Ectodermal cell (in vitro differentiated cells): ENCODE measurements around the gene FRMPD3.
A peak's percentile ranks its signal among the peaks of the same experiment; 100 is the strongest.

Source experiments
- H3K27ac ChIP-seq: 2 replicates; pipeline ENCODE4 v1.7.0; 2013; ENCODE audit warnings: mild to moderate bottlenecking, low read depth, low read length; ENCODE audit not compliant: insufficient read depth, poor library complexity, severe bottlenecking
- H3K27me3 ChIP-seq: 2 replicates; pipeline ENCODE4 v1.7.0; 2013; ENCODE audit warnings: mild to moderate bottlenecking, low read length; ENCODE audit not compliant: insufficient read depth, control insufficient read depth, poor library complexity, severe bottlenecking
- H3K36me3 ChIP-seq: one replicate; pipeline ENCODE4 v1.7.0; 2013; ENCODE audit warnings: low read length; ENCODE audit not compliant: control insufficient read depth, insufficient read depth
- H3K4me1 ChIP-seq: one replicate; pipeline ENCODE4 v1.7.0; 2013; ENCODE audit warnings: low read length; ENCODE audit not compliant: control insufficient read depth, insufficient read depth
- H3K4me3 ChIP-seq: 2 replicates; pipeline ENCODE4 v1.7.0; 2013; ENCODE audit warnings: low read depth, low read length, control low read depth; ENCODE audit not compliant: insufficient read depth
- H3K9me3 ChIP-seq: 2 replicates; pipeline ENCODE4 v1.7.0; 2013; ENCODE audit warnings: mild to moderate bottlenecking, low read length, moderate library complexity; ENCODE audit not compliant: control insufficient read depth
- WGBS, 2 experiments: methylation state at CpG; one replicate each; pipeline ENCODE4 v1.1.7; 2013; ENCODE audit warnings: missing lambda C conversion rate in 2 of 2; 5-methylcytosine and 5-hydroxymethylcytosine counted together

Gene FRMPD3

DNA sequence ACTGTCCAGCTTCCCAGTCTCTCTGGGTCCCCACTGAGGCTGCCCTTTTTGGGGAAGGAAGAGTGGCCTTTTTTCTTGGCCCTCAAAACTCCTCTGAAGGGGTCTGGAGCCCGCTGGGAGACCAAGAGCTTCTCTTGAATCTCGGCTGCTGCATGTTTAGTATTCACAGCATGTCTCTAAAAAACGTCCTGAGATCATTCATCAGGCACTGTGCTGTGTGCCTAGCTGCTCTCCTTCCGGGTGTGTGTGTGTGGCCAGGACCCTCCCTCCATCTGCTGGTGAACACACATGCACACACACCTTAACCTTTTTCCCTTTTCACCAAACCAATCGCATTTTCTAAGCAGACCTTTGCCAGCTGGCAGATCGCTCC, 841 bp upstream of the FRMPD3 start:
- H3K9me3 ChIP-seq, result no peaks in the 10 kb centered on the region
- 16 to 22% methylated on average over 6 of the region's 6 CpGs for WGBS, 2 experiments
- no peak overlapping the region for H3K27ac ChIP-seq
- peaks cover 6% of the 10 kb centered on the region for H3K4me1 ChIP-seq
- peaks cover 39% of the 10 kb centered on the region for H3K27me3 ChIP-seq
- peak overlapping the region; percentile 39 for H3K4me3 ChIP-seq
- no peaks in the 10 kb centered on the region for H3K36me3 ChIP-seq

- H3K27ac ChIP-seq, result no peak overlapping the region
- H3K4me3 ChIP-seq, result peak overlapping the region; percentile 21
- H3K36me3 ChIP-seq, result no peaks in the 10 kb centered on the region
- peaks cover 39% of the 10 kb centered on the region for H3K27me3 ChIP-seq
- 5% methylated on average over 19 of the region's 19 CpGs for WGBS, 2 experiments
- no peaks in the 10 kb centered on the region for H3K9me3 ChIP-seq
- peaks cover 6% of the 10 kb centered on the region for H3K4me1 ChIP-seq
Observed at GRCh38 chrX:107450823-107451509, 1.5 kb downstream of the FRMPD3 start.

DNA sequence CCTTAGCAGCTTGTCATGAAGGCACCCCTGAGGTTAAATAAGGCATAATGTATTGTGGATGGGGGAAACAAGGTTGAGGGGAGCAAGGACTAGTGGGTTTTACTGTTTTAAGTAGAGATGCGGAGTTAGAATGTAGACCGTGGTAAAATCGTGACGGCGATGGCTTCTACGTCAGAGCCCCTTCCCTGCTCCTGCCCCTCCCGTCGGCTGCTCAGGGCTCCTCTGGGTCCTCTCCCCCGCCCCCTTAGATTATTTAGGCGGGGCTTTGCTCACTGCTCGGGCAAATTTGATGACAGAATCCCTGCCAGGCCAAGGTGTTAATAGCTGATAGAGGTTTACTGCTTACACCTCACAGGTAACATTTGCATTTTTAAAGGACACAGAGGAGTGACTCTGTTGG, 2.3 kb downstream of the FRMPD3 start:
- no peaks in the 10 kb centered on the region for H3K9me3 ChIP-seq
- H3K27ac ChIP-seq, result no peak overlapping the region
- H3K36me3 ChIP-seq, result no peaks in the 10 kb centered on the region
- peaks cover 35% of the 10 kb centered on the region for H3K27me3 ChIP-seq
- peak overlapping the region; percentile 21 for H3K4me3 ChIP-seq
- peaks cover 6% of the 10 kb centered on the region for H3K4me1 ChIP-seq
- 6 to 13% methylated on average over 9 to 11 of the region's 11 CpGs for WGBS, 2 experiments

- H3K4me3 ChIP-seq, result no peak overlapping the region
- peaks cover 6% of the 10 kb centered on the region for H3K4me1 ChIP-seq
- peaks cover 29% of the 10 kb centered on the region for H3K27me3 ChIP-seq
- no peaks in the 10 kb centered on the region for H3K36me3 ChIP-seq
- H3K9me3 ChIP-seq, result no peaks in the 10 kb centered on the region
- WGBS, 2 experiments, result 39 to 46% methylated on average over 6 of the region's 6 CpGs
- no peak overlapping the region for H3K27ac ChIP-seq
Observed at GRCh38 chrX:107452581-107452980, 3.1 kb downstream of the FRMPD3 start.

DNA sequence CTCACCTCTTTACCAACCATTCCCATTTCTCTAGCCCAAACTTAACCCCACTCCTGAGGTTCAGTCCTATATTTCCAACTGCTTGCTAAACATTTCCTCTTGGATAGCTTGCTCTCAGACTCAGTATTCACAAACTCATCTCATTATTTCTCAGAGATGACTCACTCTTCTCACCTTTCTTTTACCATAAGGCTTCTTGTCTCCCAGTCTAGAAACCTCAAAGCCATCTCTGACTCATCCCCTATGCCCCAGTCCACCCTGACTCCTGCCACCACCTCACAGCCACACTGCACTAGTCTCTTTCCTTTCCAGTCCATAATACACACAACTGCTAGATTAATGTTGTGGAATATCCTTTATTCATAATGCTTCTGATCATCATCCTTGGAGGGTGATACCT, 4.8 kb downstream of the FRMPD3 start:
- Histone ChIP-seq H3K4me1 (peaks cover 6% of the 10 kb centered on the region), H3K27me3 (peaks cover 15% of the 10 kb centered on the region), H3K36me3 (no peaks in the 10 kb centered on the region), H3K9me3 (no peaks in the 10 kb centered on the region), H3K27ac (no peak overlapping the region), H3K4me3 (no peak overlapping the region)

GRCh38 chrX:107457289-107457688, 7.8 kb downstream of the FRMPD3 start:
- Histone ChIP-seq H3K27ac (no peak overlapping the region), H3K4me3 (no peak overlapping the region), H3K36me3 (no peaks in the 10 kb centered on the region), H3K9me3 (no peaks in the 10 kb centered on the region), H3K4me1 (peaks cover 3% of the 10 kb centered on the region), H3K27me3 (no peaks in the 10 kb centered on the region)
- WGBS, 2 experiments, result 95% methylated on average over 1 of the region's 1 CpG; no CpG with 5 or more reads in 1 of the 2 experiments

- H3K4me1 ChIP-seq, result no peaks in the 10 kb centered on the region
- no peak overlapping the region for H3K27ac ChIP-seq
- no peaks in the 10 kb centered on the region for H3K9me3 ChIP-seq
- H3K27me3 ChIP-seq, result no peaks in the 10 kb centered on the region
- H3K4me3 ChIP-seq, result no peak overlapping the region
- no peaks in the 10 kb centered on the region for H3K36me3 ChIP-seq
- 72 to 81% methylated on average over 4 of the region's 4 CpGs for WGBS, 2 experiments
Observed at GRCh38 chrX:107465932-107466620, 16.6 kb downstream of the FRMPD3 start.

GRCh38 chrX:107467271-107467670, 17.8 kb downstream of the FRMPD3 start:
- no peaks in the 10 kb centered on the region for H3K9me3 ChIP-seq
- no peaks in the 10 kb centered on the region for H3K27me3 ChIP-seq
- no peaks in the 10 kb centered on the region for H3K36me3 ChIP-seq
- no peak overlapping the region for H3K4me3 ChIP-seq
- no peak overlapping the region for H3K27ac ChIP-seq
- 84 to 100% methylated on average over 2 to 4 of the region's 4 CpGs for WGBS, 2 experiments
- no peaks in the 10 kb centered on the region for H3K4me1 ChIP-seq

DNA sequence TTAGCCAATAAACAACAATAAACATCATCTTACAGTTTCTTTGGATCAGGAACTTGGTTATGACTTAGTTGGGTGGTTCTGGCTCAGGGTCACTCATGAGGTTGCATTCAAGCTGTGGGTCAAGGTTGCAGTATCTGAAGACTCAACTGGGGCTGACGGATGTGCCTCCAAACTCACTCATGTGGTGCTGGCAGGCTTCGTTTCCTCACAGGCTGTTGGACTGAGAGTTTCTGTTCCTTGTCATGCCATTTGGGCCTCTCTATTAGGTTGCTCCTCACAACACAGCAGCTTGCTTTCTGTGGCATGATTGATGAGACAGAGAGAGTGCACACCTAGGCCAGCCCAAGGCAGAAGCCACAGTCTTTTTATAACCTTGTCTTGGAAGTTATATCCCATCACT, 20.7 kb downstream of the FRMPD3 start:
- Histone ChIP-seq H3K36me3 (no peaks in the 10 kb centered on the region), H3K9me3 (no peaks in the 10 kb centered on the region), H3K27me3 (no peaks in the 10 kb centered on the region), H3K4me3 (no peak overlapping the region), H3K4me1 (no peaks in the 10 kb centered on the region), H3K27ac (no peak overlapping the region)
- 88 to 96% methylated on average over 2 of the region's 2 CpGs for WGBS, 2 experiments

GRCh38 chrX:107470971-107471370, 21.5 kb downstream of the FRMPD3 start:
- 59 to 64% methylated on average over 6 of the region's 7 CpGs for WGBS, 2 experiments
- Histone ChIP-seq H3K4me3 (no peak overlapping the region), H3K4me1 (no peaks in the 10 kb centered on the region)

More at GRCh38 chrX:107470971-107471370, 21.5 kb downstream of the FRMPD3 start:
- Histone ChIP-seq H3K36me3 (no peaks in the 10 kb centered on the region), H3K27me3 (no peaks in the 10 kb centered on the region), H3K27ac (no peak overlapping the region), H3K9me3 (no peaks in the 10 kb centered on the region)
